Measurements from ENCODE around the gene CATSPERB. TPM values are rescaled to one million over a fixed set of nuclear protein-coding genes. Genes with fewer than 3 reads are reported as not detected.

The CATSPERB gene
- total and polyA plus RNA-seq, 2 experiments from 2014 or later = 0.27 to 0.38 TPM

DNA sequence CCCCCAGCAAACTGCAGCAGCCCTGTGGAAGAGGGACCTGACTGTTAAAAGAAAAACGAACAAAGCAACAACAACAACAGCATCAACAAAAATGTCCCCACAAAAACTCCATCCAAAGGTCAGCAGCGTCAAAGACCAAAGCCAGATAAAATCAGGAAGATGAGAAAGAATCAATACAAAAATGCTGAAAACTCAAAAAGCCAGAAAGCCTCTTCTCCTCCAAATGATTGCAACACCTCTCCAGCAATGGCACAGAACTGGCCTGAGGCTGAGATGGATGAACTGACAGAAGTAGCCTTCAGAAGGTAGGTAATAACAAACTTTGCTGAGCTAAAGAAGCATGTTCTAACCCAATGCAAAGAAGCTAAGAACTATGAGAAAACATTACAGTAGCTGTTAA lies 176.4 kb downstream of the CATSPERB start (continued):
- TF ChIP-seq, protein P1, sequence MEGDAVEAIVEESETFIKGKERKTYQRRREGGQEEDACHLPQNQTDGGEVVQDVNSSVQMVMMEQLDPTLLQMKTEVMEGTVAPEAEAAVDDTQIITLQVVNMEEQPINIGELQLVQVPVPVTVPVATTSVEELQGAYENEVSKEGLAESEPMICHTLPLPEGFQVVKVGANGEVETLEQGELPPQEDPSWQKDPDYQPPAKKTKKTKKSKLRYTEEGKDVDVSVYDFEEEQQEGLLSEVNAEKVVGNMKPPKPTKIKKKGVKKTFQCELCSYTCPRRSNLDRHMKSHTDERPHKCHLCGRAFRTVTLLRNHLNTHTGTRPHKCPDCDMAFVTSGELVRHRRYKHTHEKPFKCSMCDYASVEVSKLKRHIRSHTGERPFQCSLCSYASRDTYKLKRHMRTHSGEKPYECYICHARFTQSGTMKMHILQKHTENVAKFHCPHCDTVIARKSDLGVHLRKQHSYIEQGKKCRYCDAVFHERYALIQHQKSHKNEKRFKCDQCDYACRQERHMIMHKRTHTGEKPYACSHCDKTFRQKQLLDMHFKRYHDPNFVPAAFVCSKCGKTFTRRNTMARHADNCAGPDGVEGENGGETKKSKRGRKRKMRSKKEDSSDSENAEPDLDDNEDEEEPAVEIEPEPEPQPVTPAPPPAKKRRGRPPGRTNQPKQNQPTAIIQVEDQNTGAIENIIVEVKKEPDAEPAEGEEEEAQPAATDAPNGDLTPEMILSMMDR (conservative IDR thresholded peaks at IDR 0.05; ENCODE audit: low read depth in 2 of 2) = no peak

DNA sequence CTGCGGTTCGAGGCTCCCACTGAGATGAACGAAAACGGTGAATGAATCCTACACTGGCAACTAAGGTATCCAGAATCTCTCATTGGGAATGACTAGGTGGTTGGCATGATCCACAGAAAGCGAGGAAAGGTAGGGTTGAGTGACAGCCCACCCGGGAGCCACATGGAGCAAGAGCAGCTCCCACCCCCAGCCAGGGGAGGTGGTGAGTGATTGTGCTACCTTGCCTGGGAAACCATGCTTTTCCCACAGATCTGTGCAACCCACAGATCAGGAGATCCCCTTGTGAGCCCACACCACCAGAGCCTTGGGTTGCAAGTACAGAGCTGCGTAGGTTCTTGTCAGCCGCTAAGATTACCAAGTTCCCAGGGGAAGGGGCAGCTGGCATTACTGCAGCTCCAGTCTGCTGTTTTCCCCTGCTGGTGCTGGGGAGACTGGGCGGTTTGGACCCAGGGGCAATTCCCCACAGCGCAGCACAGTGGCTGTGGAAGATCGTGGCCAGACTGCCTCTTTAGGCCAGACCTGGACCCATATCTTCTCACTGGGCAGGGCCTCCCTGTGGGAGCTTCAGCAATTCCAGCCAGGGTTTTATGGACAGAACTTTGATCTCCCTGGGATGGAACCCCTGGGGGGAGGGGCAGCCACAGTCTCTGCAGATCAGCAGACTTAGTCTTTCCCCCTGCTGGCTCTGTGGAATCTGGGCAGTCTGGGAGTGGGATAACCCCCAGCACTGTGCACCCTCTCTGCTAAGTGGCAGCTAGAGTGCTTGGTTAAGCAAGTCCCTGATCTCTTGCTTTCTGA lies 177.2 kb downstream of the CATSPERB start:
- no peak overlapping the region for H3K27ac Mint-ChIP-seq
- H3K36me3 Mint-ChIP-seq (ENCODE audit: low read depth) = peaks cover 15% of the 10 kb centered on the region
- no peak for ATAC-seq
- no peak for TF ChIP-seq ZNF331 (CRISPR knock-in tag; IDR thresholded peaks at IDR 0.05; ENCODE audit: low read depth)
- TF ChIP-seq POLR2AphosphoS5 (IDR thresholded peaks at IDR 0.05; ENCODE audit: low read depth) = no peak
- no peak for TF ChIP-seq NANOG (IDR thresholded peaks at IDR 0.05; ENCODE audit: borderline replicate concordance)
- TF ChIP-seq, protein P2, sequence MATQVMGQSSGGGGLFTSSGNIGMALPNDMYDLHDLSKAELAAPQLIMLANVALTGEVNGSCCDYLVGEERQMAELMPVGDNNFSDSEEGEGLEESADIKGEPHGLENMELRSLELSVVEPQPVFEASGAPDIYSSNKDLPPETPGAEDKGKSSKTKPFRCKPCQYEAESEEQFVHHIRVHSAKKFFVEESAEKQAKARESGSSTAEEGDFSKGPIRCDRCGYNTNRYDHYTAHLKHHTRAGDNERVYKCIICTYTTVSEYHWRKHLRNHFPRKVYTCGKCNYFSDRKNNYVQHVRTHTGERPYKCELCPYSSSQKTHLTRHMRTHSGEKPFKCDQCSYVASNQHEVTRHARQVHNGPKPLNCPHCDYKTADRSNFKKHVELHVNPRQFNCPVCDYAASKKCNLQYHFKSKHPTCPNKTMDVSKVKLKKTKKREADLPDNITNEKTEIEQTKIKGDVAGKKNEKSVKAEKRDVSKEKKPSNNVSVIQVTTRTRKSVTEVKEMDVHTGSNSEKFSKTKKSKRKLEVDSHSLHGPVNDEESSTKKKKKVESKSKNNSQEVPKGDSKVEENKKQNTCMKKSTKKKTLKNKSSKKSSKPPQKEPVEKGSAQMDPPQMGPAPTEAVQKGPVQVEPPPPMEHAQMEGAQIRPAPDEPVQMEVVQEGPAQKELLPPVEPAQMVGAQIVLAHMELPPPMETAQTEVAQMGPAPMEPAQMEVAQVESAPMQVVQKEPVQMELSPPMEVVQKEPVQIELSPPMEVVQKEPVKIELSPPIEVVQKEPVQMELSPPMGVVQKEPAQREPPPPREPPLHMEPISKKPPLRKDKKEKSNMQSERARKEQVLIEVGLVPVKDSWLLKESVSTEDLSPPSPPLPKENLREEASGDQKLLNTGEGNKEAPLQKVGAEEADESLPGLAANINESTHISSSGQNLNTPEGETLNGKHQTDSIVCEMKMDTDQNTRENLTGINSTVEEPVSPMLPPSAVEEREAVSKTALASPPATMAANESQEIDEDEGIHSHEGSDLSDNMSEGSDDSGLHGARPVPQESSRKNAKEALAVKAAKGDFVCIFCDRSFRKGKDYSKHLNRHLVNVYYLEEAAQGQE (IDR thresholded peaks at IDR 0.05; ENCODE audit: unreplicated experiment) = no peak
- TF ChIP-seq EZH2phosphoT487 (IDR thresholded peaks at IDR 0.05; ENCODE audit: unreplicated experiment) = no peak
- TF ChIP-seq EZH2 (IDR thresholded peaks at IDR 0.05; ENCODE audit: low read depth, unreplicated experiment) = no peak
- TF ChIP-seq STAT1 (IDR thresholded peaks at IDR 0.05; ENCODE audit: unreplicated experiment) = no peak
- TF ChIP-seq ZNF114 (CRISPR knock-in tag; IDR thresholded peaks at IDR 0.05) = no peak
- no peak for TF ChIP-seq CREB1 (CRISPR knock-in tag; IDR thresholded peaks at IDR 0.05; ENCODE audit: low read depth)
- TF ChIP-seq, protein P3, sequence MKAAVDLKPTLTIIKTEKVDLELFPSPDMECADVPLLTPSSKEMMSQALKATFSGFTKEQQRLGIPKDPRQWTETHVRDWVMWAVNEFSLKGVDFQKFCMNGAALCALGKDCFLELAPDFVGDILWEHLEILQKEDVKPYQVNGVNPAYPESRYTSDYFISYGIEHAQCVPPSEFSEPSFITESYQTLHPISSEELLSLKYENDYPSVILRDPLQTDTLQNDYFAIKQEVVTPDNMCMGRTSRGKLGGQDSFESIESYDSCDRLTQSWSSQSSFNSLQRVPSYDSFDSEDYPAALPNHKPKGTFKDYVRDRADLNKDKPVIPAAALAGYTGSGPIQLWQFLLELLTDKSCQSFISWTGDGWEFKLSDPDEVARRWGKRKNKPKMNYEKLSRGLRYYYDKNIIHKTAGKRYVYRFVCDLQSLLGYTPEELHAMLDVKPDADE (IDR thresholded peaks at IDR 0.05) = no peak
- TF ChIP-seq, protein P4, sequence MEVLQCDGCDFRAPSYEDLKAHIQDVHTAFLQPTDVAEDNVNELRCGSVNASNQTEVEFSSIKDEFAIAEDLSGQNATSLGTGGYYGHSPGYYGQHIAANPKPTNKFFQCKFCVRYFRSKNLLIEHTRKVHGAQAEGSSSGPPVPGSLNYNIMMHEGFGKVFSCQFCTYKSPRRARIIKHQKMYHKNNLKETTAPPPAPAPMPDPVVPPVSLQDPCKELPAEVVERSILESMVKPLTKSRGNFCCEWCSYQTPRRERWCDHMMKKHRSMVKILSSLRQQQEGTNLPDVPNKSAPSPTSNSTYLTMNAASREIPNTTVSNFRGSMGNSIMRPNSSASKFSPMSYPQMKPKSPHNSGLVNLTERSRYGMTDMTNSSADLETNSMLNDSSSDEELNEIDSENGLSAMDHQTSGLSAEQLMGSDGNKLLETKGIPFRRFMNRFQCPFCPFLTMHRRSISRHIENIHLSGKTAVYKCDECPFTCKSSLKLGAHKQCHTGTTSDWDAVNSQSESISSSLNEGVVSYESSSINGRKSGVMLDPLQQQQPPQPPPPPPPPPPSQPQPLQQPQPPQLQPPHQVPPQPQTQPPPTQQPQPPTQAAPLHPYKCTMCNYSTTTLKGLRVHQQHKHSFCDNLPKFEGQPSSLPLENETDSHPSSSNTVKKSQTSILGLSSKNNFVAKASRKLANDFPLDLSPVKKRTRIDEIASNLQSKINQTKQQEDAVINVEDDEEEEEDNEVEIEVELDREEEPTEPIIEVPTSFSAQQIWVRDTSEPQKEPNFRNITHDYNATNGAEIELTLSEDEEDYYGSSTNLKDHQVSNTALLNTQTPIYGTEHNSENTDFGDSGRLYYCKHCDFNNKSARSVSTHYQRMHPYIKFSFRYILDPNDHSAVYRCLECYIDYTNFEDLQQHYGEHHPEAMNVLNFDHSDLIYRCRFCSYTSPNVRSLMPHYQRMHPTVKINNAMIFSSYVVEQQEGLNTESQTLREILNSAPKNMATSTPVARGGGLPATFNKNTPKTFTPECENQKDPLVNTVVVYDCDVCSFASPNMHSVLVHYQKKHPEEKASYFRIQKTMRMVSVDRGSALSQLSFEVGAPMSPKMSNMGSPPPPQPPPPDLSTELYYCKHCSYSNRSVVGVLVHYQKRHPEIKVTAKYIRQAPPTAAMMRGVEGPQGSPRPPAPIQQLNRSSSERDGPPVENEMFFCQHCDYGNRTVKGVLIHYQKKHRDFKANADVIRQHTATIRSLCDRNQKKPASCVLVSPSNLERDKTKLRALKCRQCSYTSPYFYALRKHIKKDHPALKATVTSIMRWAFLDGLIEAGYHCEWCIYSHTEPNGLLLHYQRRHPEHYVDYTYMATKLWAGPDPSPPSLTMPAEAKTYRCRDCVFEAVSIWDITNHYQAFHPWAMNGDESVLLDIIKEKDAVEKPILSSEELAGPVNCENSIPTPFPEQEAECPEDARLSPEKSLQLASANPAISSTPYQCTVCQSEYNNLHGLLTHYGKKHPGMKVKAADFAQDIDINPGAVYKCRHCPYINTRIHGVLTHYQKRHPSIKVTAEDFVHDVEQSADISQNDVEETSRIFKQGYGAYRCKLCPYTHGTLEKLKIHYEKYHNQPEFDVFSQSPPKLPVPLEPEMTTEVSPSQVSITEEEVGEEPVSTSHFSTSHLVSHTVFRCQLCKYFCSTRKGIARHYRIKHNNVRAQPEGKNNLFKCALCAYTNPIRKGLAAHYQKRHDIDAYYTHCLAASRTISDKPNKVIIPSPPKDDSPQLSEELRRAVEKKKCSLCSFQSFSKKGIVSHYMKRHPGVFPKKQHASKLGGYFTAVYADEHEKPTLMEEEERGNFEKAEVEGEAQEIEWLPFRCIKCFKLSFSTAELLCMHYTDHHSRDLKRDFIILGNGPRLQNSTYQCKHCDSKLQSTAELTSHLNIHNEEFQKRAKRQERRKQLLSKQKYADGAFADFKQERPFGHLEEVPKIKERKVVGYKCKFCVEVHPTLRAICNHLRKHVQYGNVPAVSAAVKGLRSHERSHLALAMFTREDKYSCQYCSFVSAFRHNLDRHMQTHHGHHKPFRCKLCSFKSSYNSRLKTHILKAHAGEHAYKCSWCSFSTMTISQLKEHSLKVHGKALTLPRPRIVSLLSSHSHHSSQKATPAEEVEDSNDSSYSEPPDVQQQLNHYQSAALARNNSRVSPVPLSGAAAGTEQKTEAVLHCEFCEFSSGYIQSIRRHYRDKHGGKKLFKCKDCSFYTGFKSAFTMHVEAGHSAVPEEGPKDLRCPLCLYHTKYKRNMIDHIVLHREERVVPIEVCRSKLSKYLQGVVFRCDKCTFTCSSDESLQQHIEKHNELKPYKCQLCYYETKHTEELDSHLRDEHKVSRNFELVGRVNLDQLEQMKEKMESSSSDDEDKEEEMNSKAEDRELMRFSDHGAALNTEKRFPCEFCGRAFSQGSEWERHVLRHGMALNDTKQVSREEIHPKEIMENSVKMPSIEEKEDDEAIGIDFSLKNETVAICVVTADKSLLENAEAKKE (CRISPR knock-in tag; IDR thresholded peaks at IDR 0.05) = no peak

More for the DNA sequence above, 177.2 kb downstream of the CATSPERB start:
- H3K4me2 ChIP-seq = no peak overlapping the region
- no peaks in the 10 kb centered on the region for H3K4me1 ChIP-seq (ENCODE audit: insufficient read depth)
- peaks cover 31% of the 10 kb centered on the region for H3K9me3 Mint-ChIP-seq
- H3K27me3 ChIP-seq (ENCODE audit: insufficient read depth) = no peaks in the 10 kb centered on the region
- no peaks in the 10 kb centered on the region for H3K79me2 ChIP-seq (replicated peaks; ENCODE audit: insufficient read depth)
- H3K4me3 Mint-ChIP-seq = no peak overlapping the region
- H3K4me3 ChIP-seq = no peak overlapping the region
- H3K27me3 Mint-ChIP-seq (ENCODE audit: insufficient read depth, low read depth, poor library complexity) = no peaks in the 10 kb centered on the region
- no peaks in the 10 kb centered on the region for H3K36me3 ChIP-seq (ENCODE audit: insufficient read depth)
- H3F3A ChIP-seq (replicated peaks; ENCODE audit: low read depth) = no peaks in the 10 kb centered on the region
- H3K27ac ChIP-seq (ENCODE audit: low read depth) = no peak overlapping the region
- H3K4me1 Mint-ChIP-seq = no peaks in the 10 kb centered on the region
- H3K9me2 ChIP-seq (ENCODE audit: insufficient read depth) = no peaks in the 10 kb centered on the region
- no peak for DNase-seq (ENCODE audit: low spot score)
- no peaks in the 10 kb centered on the region for H4K20me1 ChIP-seq (replicated peaks; ENCODE audit: insufficient read depth)
- no peak overlapping the region for H2AFZ ChIP-seq

All from GM23338 (cell line).